HUES48 (cell line): Measurements from ENCODE around the gene OSBPL2.

Experiments used
- H3K27ac ChIP-seq: one replicate; pipeline ENCODE4 v1.7.0; 2013; ENCODE audit warnings: low read depth, low read length, inconsistent platforms
- H3K27me3 ChIP-seq: 2 replicates; pipeline ENCODE4 v1.6.1; 2013; ENCODE audit warnings: mild to moderate bottlenecking, low read length; ENCODE audit not compliant: control insufficient read depth, insufficient read depth
- H3K36me3 ChIP-seq: 2 replicates; pipeline ENCODE4 v1.6.1; 2013; ENCODE audit warnings: low read length; ENCODE audit not compliant: control insufficient read depth, insufficient read depth
- H3K4me1 ChIP-seq: 2 replicates; pipeline ENCODE4 v1.6.1; 2013; ENCODE audit warnings: mild to moderate bottlenecking, low read length; ENCODE audit not compliant: control insufficient read depth, insufficient read depth
- H3K4me3 ChIP-seq: 2 replicates; pipeline ENCODE4 v1.5.1; 2013; ENCODE audit warnings: mild to moderate bottlenecking, low read depth, low read length
- H3K9ac ChIP-seq: 2 replicates; pipeline ENCODE4 v1.6.1; 2013; ENCODE audit warnings: mild to moderate bottlenecking, low read depth, low read length, moderate library complexity
- H3K9me3 ChIP-seq: 2 replicates; pipeline ENCODE4 v1.6.1; 2013; ENCODE audit warnings: low read length; ENCODE audit not compliant: control insufficient read depth, insufficient read depth

The OSBPL2 gene

GRCh38 chr20:62208795-62209755 lies 29.2 kb upstream of the OSBPL2 start:
- no peaks in the 10 kb centered on the region for H3K9me3 ChIP-seq
- no peak overlapping the region for H3K4me3 ChIP-seq
- no peak overlapping the region for H3K27ac ChIP-seq
- no peak overlapping the region for H3K9ac ChIP-seq
- H3K36me3 ChIP-seq: no peaks in the 10 kb centered on the region
- no peaks in the 10 kb centered on the region; the same call in 1 of the 2 replicates for H3K4me1 ChIP-seq
- H3K27me3 ChIP-seq: no peaks in the 10 kb centered on the region

- Histone ChIP-seq H3K4me1 (no peaks in the 10 kb centered on the region; the same call in 1 of the 2 replicates), H3K4me3 (no peak overlapping the region)
Measured at GRCh38 chr20:62209850-62210495, 28.3 kb upstream of the OSBPL2 start.

DNA sequence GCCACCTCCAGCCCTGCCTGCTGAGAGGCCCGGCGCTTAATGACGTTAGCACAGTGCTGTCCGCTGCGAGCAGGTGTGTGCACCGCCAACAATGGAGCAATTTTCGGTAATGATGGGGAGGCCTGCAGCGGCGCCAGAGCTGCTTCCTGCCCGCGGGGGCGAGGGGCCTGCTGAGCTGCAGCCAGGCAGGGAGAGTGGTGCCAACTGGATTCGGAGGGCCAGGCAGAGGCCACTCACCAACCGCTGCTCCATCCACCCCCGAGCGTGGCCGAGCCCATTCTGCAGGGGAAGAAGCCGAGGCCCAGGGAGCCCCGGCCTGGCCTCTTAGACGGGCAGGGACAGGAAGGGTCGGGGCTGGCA lies 27.8 kb upstream of the OSBPL2 start:
- H3K27me3 ChIP-seq: no peaks in the 10 kb centered on the region
- H3K4me3 ChIP-seq: no peak overlapping the region
- no peak overlapping the region for H3K9ac ChIP-seq
- H3K27ac ChIP-seq: no peak overlapping the region
- no peaks in the 10 kb centered on the region; the same call in 1 of the 2 replicates for H3K4me1 ChIP-seq
- H3K36me3 ChIP-seq: no peaks in the 10 kb centered on the region
- no peaks in the 10 kb centered on the region for H3K9me3 ChIP-seq

More at GRCh38 chr20:62209850-62210495, 28.3 kb upstream of the OSBPL2 start:
- no peaks in the 10 kb centered on the region for H3K36me3 ChIP-seq
- no peaks in the 10 kb centered on the region for H3K9me3 ChIP-seq
- H3K27ac ChIP-seq: no peak overlapping the region
- no peak overlapping the region for H3K9ac ChIP-seq
- no peaks in the 10 kb centered on the region for H3K27me3 ChIP-seq

- H3K4me3 ChIP-seq: no peak overlapping the region
- H3K36me3 ChIP-seq: no peaks in the 10 kb centered on the region
- no peaks in the 10 kb centered on the region for H3K27me3 ChIP-seq
- no peak overlapping the region for H3K27ac ChIP-seq
- H3K4me1 ChIP-seq: no peaks in the 10 kb centered on the region; the same call in 1 of the 2 replicates
- H3K9me3 ChIP-seq: no peaks in the 10 kb centered on the region
- no peak overlapping the region for H3K9ac ChIP-seq
Measured at GRCh38 chr20:62211216-62211615, 27.1 kb upstream of the OSBPL2 start.

GRCh38 chr20:62211769-62212288 lies 26.5 kb upstream of the OSBPL2 start:
- Histone ChIP-seq H3K9me3 (no peaks in the 10 kb centered on the region), H3K27me3 (peaks cover 3% of the 10 kb centered on the region; the same call in 1 of the 2 replicates)

DNA sequence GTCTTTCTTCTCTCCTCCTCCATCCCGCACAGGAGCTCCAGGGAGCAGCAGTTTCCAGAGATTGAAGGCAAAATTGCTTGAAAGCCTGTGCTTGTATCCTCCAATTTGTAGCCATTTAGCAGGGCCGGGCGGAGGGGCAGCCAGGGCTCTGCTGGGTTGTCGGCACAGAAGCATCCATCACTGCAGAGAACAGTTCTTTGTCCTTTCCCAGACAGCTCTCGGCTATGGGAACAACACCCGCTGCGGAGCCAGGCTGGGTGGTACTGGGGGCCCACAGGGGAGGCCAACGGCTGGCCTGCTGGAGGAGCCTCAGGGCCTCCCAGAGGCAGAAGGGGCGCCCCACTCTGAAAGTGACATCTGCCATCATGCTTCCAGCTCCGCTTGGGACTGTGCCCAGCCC lies 26.0 kb upstream of the OSBPL2 start:
- Histone ChIP-seq H3K36me3 (no peaks in the 10 kb centered on the region), H3K9ac (no peak overlapping the region), H3K9me3 (no peaks in the 10 kb centered on the region), H3K27ac (no peak overlapping the region), H3K4me1 (no peaks in the 10 kb centered on the region; the same call in 1 of the 2 replicates), H3K4me3 (no peak overlapping the region), H3K27me3 (peaks cover 7% of the 10 kb centered on the region)

More at GRCh38 chr20:62211769-62212288, 26.5 kb upstream of the OSBPL2 start:
- Histone ChIP-seq H3K9ac (no peak overlapping the region), H3K4me1 (no peaks in the 10 kb centered on the region; the same call in 1 of the 2 replicates), H3K36me3 (no peaks in the 10 kb centered on the region), H3K27ac (no peak overlapping the region), H3K4me3 (no peak overlapping the region)

DNA sequence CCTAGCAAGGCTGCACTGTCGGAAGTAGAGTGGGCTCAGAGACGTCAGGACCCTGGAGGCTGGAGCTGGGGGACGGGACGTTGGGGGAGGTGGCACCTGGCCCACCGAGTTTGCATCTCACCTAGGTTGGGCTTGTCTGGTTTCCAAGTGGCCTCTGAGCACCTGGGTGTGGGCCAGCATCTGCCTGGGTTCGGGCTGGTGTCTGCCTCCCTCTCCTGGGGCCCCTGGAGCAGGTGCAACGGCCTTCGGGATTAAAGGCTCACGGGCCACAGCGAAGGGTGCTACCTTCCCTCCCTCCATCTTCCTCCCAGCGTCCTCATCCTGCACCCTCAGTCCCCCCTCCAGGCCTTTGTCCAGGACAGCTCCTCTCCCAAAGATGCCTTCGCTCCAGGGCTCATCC lies 24.3 kb upstream of the OSBPL2 start:
- Histone ChIP-seq H3K4me1 (peaks cover 5% of the 10 kb centered on the region; the same call in 1 of the 2 replicates), H3K9ac (no peak overlapping the region), H3K4me3 (no peak overlapping the region), H3K27me3 (peaks cover 25% of the 10 kb centered on the region), H3K9me3 (no peaks in the 10 kb centered on the region), H3K36me3 (no peaks in the 10 kb centered on the region), H3K27ac (no peak overlapping the region)

DNA sequence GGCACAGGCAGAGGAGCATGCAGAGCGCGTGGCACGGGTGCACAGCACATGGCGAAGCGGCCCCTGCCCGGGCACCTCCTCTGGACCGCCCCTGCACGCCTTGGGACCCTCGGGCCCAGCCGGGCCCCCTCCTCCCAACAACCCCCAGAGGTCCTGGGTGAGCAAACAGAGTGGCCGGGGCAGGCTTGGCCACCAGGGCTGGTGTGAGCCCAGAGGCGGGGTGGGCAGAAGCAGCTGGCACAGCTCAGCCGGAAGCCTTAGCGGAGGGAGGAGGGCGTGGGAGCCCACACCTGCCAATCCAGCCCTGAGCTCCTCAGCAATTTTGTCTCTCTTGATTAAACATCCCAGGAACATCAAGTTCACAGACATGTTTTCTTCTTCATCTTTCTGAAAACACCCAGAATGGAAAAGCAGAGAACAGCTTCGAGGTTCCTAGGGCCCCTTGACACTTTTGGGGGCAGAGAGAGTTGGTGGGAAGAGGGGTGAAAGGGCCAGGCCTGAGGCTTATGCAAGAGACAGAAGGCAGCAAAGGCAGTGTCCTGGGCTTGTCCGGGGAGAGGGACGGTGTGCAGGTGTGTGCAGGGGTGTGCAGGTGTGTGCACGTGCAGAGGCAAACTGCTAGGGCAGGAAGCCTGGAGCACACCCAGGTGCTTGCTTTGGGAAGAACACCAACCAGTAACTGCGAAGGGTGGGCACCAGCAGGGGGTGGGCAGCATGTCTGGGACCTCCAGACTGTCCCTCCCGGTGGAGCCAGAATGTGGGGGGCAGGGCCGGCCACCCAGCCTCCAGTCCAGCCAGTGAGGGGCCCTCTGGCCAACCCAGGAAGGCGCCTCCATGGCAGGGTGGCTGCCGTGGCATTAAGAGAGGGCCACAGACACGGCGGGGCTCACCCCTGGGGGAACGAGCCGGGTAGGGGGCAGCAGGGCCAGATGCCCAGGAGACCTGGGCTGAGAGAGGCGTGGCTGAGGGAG lies 23.0 kb upstream of the OSBPL2 start:
- peaks cover 32% of the 10 kb centered on the region for H3K27me3 ChIP-seq
- no peak overlapping the region for H3K9ac ChIP-seq
- no peaks in the 10 kb centered on the region for H3K36me3 ChIP-seq
- H3K4me3 ChIP-seq: no peak overlapping the region
- H3K4me1 ChIP-seq: peaks cover 9% of the 10 kb centered on the region; the same call in 1 of the 2 replicates
- no peaks in the 10 kb centered on the region for H3K9me3 ChIP-seq
- H3K27ac ChIP-seq: no peak overlapping the region

DNA sequence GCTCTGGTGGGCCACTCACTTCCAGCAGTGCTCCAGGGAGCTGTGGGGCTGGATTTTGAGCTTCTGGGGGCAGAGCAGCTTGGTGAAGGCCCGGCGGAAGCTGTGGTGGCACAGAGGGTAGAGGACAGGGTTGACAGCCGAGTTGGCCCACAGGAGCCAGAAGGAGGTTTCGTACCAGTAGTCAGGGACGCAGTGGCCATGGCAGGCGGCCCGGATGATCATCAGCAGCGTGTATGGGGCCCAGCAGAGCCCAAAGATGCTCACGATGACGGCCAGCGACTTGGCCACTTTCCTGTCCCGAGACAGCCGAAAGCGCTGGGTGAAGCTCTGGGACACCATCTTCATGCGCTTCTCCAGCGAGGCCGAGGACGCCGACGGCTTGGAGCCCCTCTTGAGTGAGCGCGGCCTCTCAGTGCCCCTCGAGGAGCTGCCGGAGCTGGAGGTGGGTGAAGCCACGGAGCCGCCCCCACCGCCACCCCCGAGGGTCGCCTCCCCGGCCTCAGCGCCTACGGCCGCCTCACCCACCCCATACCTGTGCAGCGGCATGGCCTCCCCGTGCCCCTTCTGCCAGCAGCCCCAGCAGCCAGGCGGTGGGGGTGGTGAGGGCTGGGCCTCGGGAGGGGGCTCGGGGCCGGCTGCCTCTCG lies 22.2 kb upstream of the OSBPL2 start:
- Histone ChIP-seq H3K9me3 (no peaks in the 10 kb centered on the region), H3K4me3 (no peak overlapping the region), H3K27me3 (peaks cover 40% of the 10 kb centered on the region), H3K9ac (no peak overlapping the region), H3K36me3 (no peaks in the 10 kb centered on the region), H3K27ac (no peak overlapping the region), H3K4me1 (peaks cover 9% of the 10 kb centered on the region; the same call in 1 of the 2 replicates)
